KMS-11 (cell line): ENCODE measurements around the gene C22orf31.

Experiments
- H2AFZ ChIP-seq: fragments of 200-600 bp; sonication (generic); 2 replicates; pipeline ENCODE4 v1.6.1; 2016; ENCODE audit warnings: antibody characterized with exemption, mixed run types, low read depth
- H3K27ac ChIP-seq: fragments of 200-600 bp; sonication (generic); 2 replicates; pipeline ENCODE4 v1.6.1; 2016; ENCODE audit warnings: mild to moderate bottlenecking, mixed run types
- H3K27me3 ChIP-seq: fragments of 200-600 bp; sonication (generic); 2 replicates; pipeline ENCODE4 v1.6.1; 2017; ENCODE audit warnings: mild to moderate bottlenecking, low read depth, mixed run types, moderate library complexity; ENCODE audit not compliant: insufficient read depth
- H3K36me3 ChIP-seq: fragments of 200-600 bp; sonication (generic); 2 replicates; pipeline ENCODE4 v1.6.1; 2017; ENCODE audit warnings: mild to moderate bottlenecking, mixed run types; ENCODE audit not compliant: insufficient read depth
- H3K4me1 ChIP-seq: fragments of 200-600 bp; sonication (generic); 2 replicates; pipeline ENCODE4 v1.6.1; 2016; ENCODE audit warnings: mild to moderate bottlenecking, low read depth, mixed run types; ENCODE audit not compliant: poor library complexity, severe bottlenecking
- H3K4me2 ChIP-seq: fragments of 200-600 bp; sonication (generic); 2 replicates; pipeline ENCODE4 v1.7.0; 2016; ENCODE audit warnings: mild to moderate bottlenecking, mixed run types
- H3K4me3 ChIP-seq: fragments of 200-600 bp; sonication (generic); IDR thresholded peaks from 2 replicates; pipeline ENCODE4 v1.6.1; 2017; ENCODE audit warnings: low read depth, low read length, mixed read lengths; ENCODE audit not compliant: insufficient read depth
- H3K79me2 ChIP-seq: fragments of 200-600 bp; sonication (generic); 2 replicates; pipeline ENCODE4 v1.6.1; 2016; ENCODE audit warnings: low read depth, mixed run types; ENCODE audit not compliant: insufficient read depth
- H3K9ac ChIP-seq: fragments of 200-600 bp; sonication (generic); 2 replicates; pipeline ENCODE4 v1.6.1; 2016; ENCODE audit warnings: mild to moderate bottlenecking, mixed run types
- H4K20me1 ChIP-seq: fragments of 200-600 bp; sonication (generic); 2 replicates; pipeline ENCODE4 v1.6.1; 2016; ENCODE audit warnings: mild to moderate bottlenecking, mixed run types; ENCODE audit not compliant: insufficient read depth
- CTCF ChIP-seq: fragments of 200-600 bp; sonication (generic); conservative IDR thresholded peaks from 2 replicates; pipeline ENCODE4 v1.6.1; 2017; ENCODE audit warnings: low read depth, mild to moderate bottlenecking, antibody characterized with exemption, low read length, moderate library complexity, mixed read lengths

C22orf31 gene

GRCh38 chr22:29026579-29026978, 35.1 kb downstream of the C22orf31 start:
- Histone ChIP-seq H4K20me1 (no peaks in the 10 kb centered on the region), H3K27me3 (no peaks in the 10 kb centered on the region)
- no peak for TF ChIP-seq CTCF

DNA sequence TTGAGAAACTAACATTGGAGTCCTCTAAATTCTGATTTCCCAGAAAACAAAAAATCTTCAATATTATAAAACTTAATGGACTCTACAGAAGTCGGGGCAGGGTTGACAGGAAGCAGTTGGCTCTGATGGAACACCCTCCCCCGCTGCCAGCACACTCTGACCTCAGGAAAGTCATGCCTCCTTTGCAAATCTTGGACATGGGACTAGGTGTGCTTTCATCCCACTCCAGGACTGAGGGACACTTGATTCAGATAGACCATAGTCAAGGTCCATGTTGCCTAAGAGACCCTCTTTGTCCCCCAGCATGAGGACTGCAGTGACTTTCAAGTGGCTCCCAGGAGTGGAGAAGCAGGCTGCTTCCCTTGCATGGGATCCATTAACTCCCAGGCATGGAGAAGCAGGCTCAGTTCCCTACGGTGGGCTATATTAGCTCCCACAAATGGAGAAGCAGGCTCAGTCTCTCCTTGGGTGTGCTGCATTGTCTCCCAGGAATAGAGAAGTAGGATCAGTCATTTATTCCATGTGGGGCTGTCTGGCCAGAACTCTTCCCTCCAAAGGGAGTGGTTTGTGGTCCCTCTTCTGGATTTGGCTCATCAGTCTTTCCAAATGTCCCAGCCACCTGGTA, 38.3 kb downstream of the C22orf31 start:
- Histone ChIP-seq H3K4me2 (no peak overlapping the region), H2AFZ (no peak overlapping the region), H3K4me3 (no peak overlapping the region), H3K27ac (no peak overlapping the region), H3K4me1 (no peaks in the 10 kb centered on the region), H3K79me2 (no peaks in the 10 kb centered on the region), H3K27me3 (no peaks in the 10 kb centered on the region), H4K20me1 (no peaks in the 10 kb centered on the region), H3K36me3 (no peaks in the 10 kb centered on the region), H3K9ac (no peak overlapping the region)
- TF ChIP-seq CTCF, result no peak

More at GRCh38 chr22:29026579-29026978, 35.1 kb downstream of the C22orf31 start:
- no peak overlapping the region for H3K9ac ChIP-seq
- no peaks in the 10 kb centered on the region for H3K79me2 ChIP-seq
- H2AFZ ChIP-seq, result no peak overlapping the region
- H3K4me3 ChIP-seq, result no peak overlapping the region
- no peaks in the 10 kb centered on the region for H3K36me3 ChIP-seq
- no peaks in the 10 kb centered on the region for H3K4me1 ChIP-seq
- H3K27ac ChIP-seq, result no peak overlapping the region
- no peak overlapping the region for H3K4me2 ChIP-seq

GRCh38 chr22:29022101-29022817, 39.4 kb downstream of the C22orf31 start:
- Histone ChIP-seq H4K20me1 (no peaks in the 10 kb centered on the region), H3K36me3 (no peaks in the 10 kb centered on the region), H3K27ac (no peak overlapping the region), H3K4me2 (no peak overlapping the region), H3K9ac (no peak overlapping the region), H3K27me3 (no peaks in the 10 kb centered on the region), H3K4me1 (no peaks in the 10 kb centered on the region), H2AFZ (no peak overlapping the region), H3K79me2 (no peaks in the 10 kb centered on the region), H3K4me3 (no peak overlapping the region)
- no peak for TF ChIP-seq CTCF

DNA sequence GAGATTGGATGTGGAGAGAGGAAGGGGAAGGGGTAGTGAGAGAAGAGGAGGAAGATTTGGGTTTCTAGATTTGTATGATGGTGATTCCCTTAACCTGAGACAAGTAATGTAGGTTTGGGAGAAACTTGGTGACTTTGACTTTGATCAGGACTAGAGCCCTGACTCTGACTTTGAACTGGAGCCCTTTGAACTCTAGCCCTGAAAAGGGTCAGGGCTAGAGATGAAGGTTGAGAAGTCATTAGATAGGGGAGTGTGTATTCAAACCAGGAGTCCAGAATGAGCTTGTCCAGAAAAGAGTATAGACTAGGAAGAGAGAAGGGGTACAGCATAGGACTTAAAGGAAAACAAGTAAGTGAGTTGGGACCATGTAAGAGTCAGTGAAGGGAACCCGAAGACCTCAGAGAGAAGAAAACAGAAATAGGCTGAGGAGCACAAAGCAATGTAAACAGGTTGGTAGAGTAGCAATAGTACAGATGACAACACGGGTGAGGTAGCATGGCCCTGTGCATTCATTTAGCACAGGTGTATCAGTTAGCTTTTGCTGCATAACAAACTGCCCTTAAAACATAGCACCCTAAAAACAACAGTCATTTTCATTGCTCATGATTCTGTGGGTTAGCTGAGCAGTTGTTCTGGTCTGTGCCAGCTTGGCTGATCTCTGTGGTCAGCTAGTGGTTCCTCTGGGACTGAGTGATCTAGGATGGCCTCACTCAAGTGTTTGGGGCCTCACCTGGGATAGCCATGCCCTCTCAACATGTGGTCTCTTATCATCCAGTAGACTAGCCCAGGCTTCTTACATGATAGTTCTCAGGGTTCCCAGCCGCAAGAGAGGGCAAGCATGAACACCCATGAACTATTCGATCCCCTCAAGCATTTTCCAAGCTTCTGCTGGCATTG, 43.1 kb downstream of the C22orf31 start:
- no peak overlapping the region for H3K27ac ChIP-seq
- H3K79me2 ChIP-seq, result no peaks in the 10 kb centered on the region
- H3K4me3 ChIP-seq, result no peak overlapping the region
- no peaks in the 10 kb centered on the region for H4K20me1 ChIP-seq
- H3K9ac ChIP-seq, result no peak overlapping the region
- TF ChIP-seq CTCF, result no peak
- H3K4me1 ChIP-seq, result no peaks in the 10 kb centered on the region
- no peak overlapping the region for H2AFZ ChIP-seq
- no peaks in the 10 kb centered on the region for H3K36me3 ChIP-seq
- no peak overlapping the region for H3K4me2 ChIP-seq
- H3K27me3 ChIP-seq, result no peaks in the 10 kb centered on the region
